ENCODE measurements around the gene TLE5.
"Not testable (repeated sequence)": the region's sequence is repeated elsewhere in the genome, so short reads cannot be mapped to it uniquely, and the experiment has no call there.

The TLE5 gene

GRCh38 chr19:3097442-3097871, 35.2 kb upstream of the TLE5 start:
- ChIA-PET POLR2A (ENCODE audit: low non-redundant PET) (no interaction called here), CTCF (no interaction called here)
- H3K27ac ChIP-seq = peak overlapping the region; percentile 82
- no peak for TF ChIP-seq CTCF (conservative IDR thresholded peaks at IDR 0.05; ENCODE audit: low read depth)
- DNase-seq (ENCODE audit: low spot score) = no peak

- no peak for DNase-seq (ENCODE audit: low spot score)
- no peak for TF ChIP-seq CTCF (conservative IDR thresholded peaks at IDR 0.05; ENCODE audit: low read depth)
- H3K27ac ChIP-seq = peak overlapping the region; percentile 82
- ChIA-PET POLR2A (ENCODE audit: low non-redundant PET) (no interaction called here), CTCF (no interaction called here)
Measured at GRCh38 chr19:3096902-3097326, 34.6 kb upstream of the TLE5 start.

GRCh38 chr19:3096267-3096901, 34.1 kb upstream of the TLE5 start:
- no peak for DNase-seq (ENCODE audit: low spot score)
- peak overlapping the region; percentile 82 for H3K27ac ChIP-seq
- ChIA-PET CTCF (interaction anchor here (0.8 kb wide), 1 partner anchor 75 kb away, joined by 4 read pairs; no protein-coding TSS in a partner anchor), POLR2A (ENCODE audit: low non-redundant PET) (no interaction called here)
- TF ChIP-seq CTCF (conservative IDR thresholded peaks at IDR 0.05; ENCODE audit: low read depth) = no peak

GRCh38 chr19:3095441-3096191, 33.3 kb upstream of the TLE5 start:
- ChIA-PET POLR2A (ENCODE audit: low non-redundant PET) (no interaction called here), CTCF (interaction anchor here (0.6 to 1.4 kb wide), 5 partner anchors 8 to 258 kb away, joined by 3 to 4 read pairs (median 3); no protein-coding TSS in a partner anchor)
- DNase-seq (ENCODE audit: low spot score) = peak; percentile 48
- no peak for TF ChIP-seq CTCF (conservative IDR thresholded peaks at IDR 0.05; ENCODE audit: low read depth)
- peak overlapping the region; percentile 82 for H3K27ac ChIP-seq

- TF ChIP-seq CTCF (conservative IDR thresholded peaks at IDR 0.05; ENCODE audit: low read depth) = no peak
- DNase-seq (ENCODE audit: low spot score) = no peak
- CTCF ChIA-PET = interaction anchor here (0.6 to 1.4 kb wide), 4 partner anchors 9 to 259 kb away, joined by 3 read pairs; no protein-coding TSS in a partner anchor
- POLR2A ChIA-PET (ENCODE audit: low non-redundant PET) = no interaction called here
- peak overlapping the region; percentile 82 for H3K27ac ChIP-seq
Measured at GRCh38 chr19:3094601-3095440, 32.5 kb upstream of the TLE5 start.

- DNase-seq (ENCODE audit: low spot score); POLR2A ChIA-PET (ENCODE audit: low non-redundant PET); H3K27ac ChIP-seq: not testable (repeated sequence)
- CTCF ChIA-PET = interaction anchor here (0.6 kb wide), 1 partner anchor 67 kb away, joined by 3 read pairs; no protein-coding TSS in a partner anchor
Measured at GRCh38 chr19:3089299-3089855, 27.1 kb upstream of the TLE5 start.
